GM18520 (cell line): ENCODE measurements around the gene GALNT5.
"Not testable (repeated sequence)": the region's sequence is repeated elsewhere in the genome, so short reads cannot be mapped to it uniquely, and the experiment has no call there.

Source experiments
- ATAC-seq: cut with Tn5 transposase; IDR thresholded peaks from one replicate; pipeline ENCODE4 v1.9.1; 2021; ENCODE audit not compliant: unreplicated experiment

GALNT5 gene

GRCh38 chr2:157324331-157324843, 66.9 kb downstream of the GALNT5 start:
- ATAC-seq, result no peak

GRCh38 chr2:157325786-157326185, 68.3 kb downstream of the GALNT5 start, which contains the start of gene ERMN:
ERMN (minus strand) TSS chr2:157325824; CDS start chr2:157325642, 182 bp downstream.
- no peak for ATAC-seq

GRCh38 chr2:157326698-157327097, 69.2 kb downstream of the GALNT5 start:
- ATAC-seq, result no peak

- ATAC-seq, result peak; percentile 10
Observed at GRCh38 chr2:157327200-157327599, 69.7 kb downstream of the GALNT5 start.

- ATAC-seq, result peak; percentile 88
Observed at GRCh38 chr2:157327621-157328500, 70.4 kb downstream of the GALNT5 start.

GRCh38 chr2:157329524-157329923, 72.0 kb downstream of the GALNT5 start:
- ATAC-seq, result no peak

GRCh38 chr2:157333304-157334047, 76.0 kb downstream of the GALNT5 start:
- ATAC-seq, result no peak

GRCh38 chr2:157334335-157334734, 76.8 kb downstream of the GALNT5 start:
- no peak for ATAC-seq

GRCh38 chr2:157334797-157335196, 77.3 kb downstream of the GALNT5 start:
- ATAC-seq, result no peak

GRCh38 chr2:157336137-157337010, 78.9 kb downstream of the GALNT5 start:
- ATAC-seq, result no peak

GRCh38 chr2:157337978-157338377, 80.5 kb downstream of the GALNT5 start:
- no peak for ATAC-seq

- ATAC-seq, result no peak
Observed at GRCh38 chr2:157339965-157340655, 82.6 kb downstream of the GALNT5 start.

GRCh38 chr2:157341381-157341780, 83.9 kb downstream of the GALNT5 start:
- not testable (repeated sequence) for ATAC-seq

- ATAC-seq, result no peak
Observed at GRCh38 chr2:157345647-157346389, 88.3 kb downstream of the GALNT5 start.

- no peak for ATAC-seq
Observed at GRCh38 chr2:157348291-157348921, 90.9 kb downstream of the GALNT5 start.

- ATAC-seq, result no peak
Observed at GRCh38 chr2:157349949-157350515, 92.5 kb downstream of the GALNT5 start.

- no peak for ATAC-seq
Observed at GRCh38 chr2:157355618-157356017, 98.1 kb downstream of the GALNT5 start.

GRCh38 chr2:157359628-157360027, 102.1 kb downstream of the GALNT5 start:
- no peak for ATAC-seq

GRCh38 chr2:157361526-157361925, 104.0 kb downstream of the GALNT5 start:
- no peak for ATAC-seq
